Measurements from ENCODE around the gene PHF2.

DNA sequence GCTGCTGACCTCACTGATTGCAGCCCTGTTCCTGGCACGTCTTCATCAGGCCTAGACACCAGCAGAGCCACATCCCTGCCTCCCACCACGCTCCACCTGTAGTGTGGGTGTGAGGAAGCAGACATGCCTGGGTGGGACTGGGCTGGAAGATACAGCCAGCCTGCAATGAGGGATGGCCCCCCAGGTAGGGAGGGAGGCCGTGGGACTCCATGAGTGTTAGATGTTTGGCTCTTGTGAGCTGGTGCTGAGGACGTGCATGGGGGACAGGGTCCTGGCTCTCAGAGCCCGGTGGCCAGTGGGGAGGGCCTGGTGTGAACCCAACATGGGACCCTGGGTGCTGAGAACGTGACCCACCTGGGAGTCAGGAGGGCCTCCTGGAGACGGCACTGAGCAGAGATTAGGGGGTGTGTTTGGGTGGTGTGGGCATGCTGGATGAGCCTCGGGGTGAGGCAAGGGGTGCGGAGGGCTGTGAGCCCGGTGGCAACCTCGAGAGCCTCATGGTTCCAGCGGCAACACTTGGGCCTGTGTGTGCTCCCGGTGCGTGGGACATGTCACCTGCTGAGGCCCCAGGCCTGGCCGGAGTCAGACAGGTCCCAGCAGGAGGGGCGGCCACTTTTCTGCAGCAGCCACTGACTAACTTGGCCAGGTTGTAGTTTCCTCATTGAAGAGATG is 87.6 kb downstream of the PHF2 start:
- TF ChIP-seq, protein P1, sequence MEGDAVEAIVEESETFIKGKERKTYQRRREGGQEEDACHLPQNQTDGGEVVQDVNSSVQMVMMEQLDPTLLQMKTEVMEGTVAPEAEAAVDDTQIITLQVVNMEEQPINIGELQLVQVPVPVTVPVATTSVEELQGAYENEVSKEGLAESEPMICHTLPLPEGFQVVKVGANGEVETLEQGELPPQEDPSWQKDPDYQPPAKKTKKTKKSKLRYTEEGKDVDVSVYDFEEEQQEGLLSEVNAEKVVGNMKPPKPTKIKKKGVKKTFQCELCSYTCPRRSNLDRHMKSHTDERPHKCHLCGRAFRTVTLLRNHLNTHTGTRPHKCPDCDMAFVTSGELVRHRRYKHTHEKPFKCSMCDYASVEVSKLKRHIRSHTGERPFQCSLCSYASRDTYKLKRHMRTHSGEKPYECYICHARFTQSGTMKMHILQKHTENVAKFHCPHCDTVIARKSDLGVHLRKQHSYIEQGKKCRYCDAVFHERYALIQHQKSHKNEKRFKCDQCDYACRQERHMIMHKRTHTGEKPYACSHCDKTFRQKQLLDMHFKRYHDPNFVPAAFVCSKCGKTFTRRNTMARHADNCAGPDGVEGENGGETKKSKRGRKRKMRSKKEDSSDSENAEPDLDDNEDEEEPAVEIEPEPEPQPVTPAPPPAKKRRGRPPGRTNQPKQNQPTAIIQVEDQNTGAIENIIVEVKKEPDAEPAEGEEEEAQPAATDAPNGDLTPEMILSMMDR (IDR thresholded peaks at IDR 0.05): no peak
- TF ChIP-seq POLR2A (IDR thresholded peaks at IDR 0.05) (no peak), POLR2AphosphoS5 (IDR thresholded peaks at IDR 0.05) (no peak)
